Stimulated activated CD4-positive, alpha-beta T cell treated with anti-CD3 and anti-CD28 coated beads, Interleukin-2, amount 100 ng/mL, for 24 hours (primary cell): ENCODE results near the gene PNPLA6.

Source experiments
- DNase-seq, 2 donors: peaks; one replicate each; pipeline ENCODE4 v3.0.0-alpha.2; 2020

PNPLA6 gene

DNA sequence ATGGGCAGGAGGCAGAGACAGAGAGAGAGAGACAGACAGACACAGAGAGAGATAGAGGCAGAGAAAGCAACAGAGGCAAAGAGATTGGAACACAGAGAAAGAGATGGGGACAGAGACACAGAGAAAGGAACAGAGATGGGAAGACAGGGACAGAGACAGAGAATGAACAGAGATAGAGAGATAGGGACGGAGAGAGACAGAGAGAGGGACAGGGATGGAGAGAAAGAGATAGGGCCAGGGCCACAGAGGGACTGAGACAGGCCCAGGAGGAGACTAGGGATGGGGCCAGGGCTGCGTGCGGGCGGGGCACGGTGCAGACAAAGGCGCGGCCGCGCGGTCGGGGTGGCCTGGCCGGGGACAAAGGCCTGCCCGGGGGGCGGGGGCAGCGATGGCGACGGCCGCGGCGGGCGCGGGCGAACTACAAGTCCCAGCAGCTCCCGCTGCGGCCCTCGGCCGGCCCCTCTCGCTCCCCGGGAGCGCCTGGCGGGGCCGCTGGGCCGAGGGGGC, 19.8 kb upstream of the PNPLA6 start, which contains the start of gene ZNF358:
ZNF358 (plus strand) TSS at position 459 of the 507 bp plus-strand sequence. CDS start 3,140 bp downstream, outside the sequence.
- DNase-seq, result peak in 1 of 2 donors; percentile 59

- no peak for DNase-seq
Observed at GRCh38 chr19:7516333-7516732, 19.2 kb upstream of the PNPLA6 start.

- DNase-seq, result no peak
Observed at GRCh38 chr19:7516878-7517277, 18.6 kb upstream of the PNPLA6 start.

- DNase-seq, result no peak
Observed at GRCh38 chr19:7519361-7520130, 16.0 kb upstream of the PNPLA6 start.

DNA sequence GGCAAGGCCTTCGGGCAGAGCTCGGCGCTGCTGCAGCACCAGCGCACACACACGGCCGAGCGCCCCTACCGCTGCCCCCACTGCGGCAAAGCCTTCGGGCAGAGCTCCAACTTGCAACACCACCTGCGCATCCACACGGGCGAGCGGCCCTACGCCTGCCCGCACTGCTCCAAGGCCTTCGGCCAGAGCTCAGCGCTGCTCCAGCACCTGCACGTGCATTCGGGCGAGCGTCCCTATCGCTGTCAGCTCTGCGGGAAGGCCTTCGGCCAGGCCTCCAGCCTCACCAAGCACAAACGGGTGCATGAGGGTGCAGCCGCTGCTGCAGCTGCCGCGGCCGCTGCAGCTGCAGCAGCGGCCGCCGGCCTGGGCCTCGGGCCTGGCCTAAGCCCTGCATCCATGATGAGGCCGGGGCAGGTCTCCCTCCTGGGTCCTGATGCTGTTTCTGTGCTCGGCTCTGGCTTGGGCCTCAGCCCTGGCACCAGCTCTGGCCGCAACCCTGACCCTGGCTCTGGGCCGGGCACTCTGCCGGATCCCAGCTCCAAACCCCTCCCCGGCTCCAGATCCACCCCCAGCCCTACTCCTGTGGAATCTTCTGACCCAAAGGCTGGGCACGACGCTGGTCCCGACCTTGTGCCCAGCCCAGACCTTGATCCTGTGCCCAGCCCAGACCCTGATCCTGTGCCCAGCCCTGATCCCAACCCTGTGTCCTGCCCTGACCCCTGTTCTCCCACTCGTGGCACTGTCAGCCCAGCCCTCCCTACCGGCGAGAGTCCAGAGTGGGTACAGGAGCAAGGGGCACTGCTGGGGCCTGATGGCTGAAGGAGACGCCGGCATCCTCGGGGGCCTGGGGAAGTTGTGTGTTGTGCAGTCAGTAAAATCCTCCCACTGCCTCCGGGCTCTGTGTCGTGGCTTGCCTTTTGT, 15.1 kb upstream of the PNPLA6 start:
- DNase-seq, result no peak

- DNase-seq, result no peak
Observed at GRCh38 chr19:7521551-7522071, 13.9 kb upstream of the PNPLA6 start.

- DNase-seq, result peak; percentile 100
Observed at GRCh38 chr19:7522072-7522922, 13.2 kb upstream of the PNPLA6 start, which contains the start of gene MCOLN1. MCOLN1 (plus strand) TSS chr19:7522624; CDS start chr19:7522751, 127 bp downstream.

DNA sequence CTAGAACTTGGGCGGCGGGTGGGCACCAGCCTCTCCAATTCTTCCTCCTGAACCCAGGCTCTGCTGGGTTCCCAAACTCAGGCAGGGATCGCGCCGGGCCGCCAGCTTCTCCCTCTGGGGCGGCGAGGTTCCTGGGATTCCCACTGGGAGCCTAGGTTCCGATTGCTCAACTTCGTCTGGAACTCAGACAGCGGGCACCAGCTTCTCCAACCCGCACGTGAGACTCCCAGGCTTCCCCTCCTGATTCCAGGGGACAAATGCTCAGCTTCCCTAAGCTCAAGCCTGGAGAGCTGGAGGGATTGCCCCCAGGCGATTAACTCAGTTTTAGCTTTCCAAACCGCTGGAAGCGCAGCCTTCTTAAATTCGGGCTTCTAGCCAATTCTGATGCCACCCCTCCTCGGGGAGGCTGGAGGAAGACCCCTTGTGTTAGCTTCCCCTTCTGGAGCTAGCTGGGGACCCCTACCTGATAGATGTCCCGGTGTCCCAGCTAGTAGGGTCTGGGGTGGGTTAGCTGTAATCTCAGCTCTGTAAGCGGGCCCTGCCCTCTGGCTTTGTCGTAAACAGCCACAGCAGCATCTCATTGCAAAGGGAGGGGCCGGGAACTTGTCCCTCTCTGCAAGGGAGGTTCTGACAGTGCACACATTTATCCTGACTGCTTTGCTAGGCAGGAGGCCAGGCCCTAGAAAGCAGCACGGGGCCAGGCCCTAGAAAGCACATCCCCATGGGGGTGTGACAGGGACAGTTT, 12.4 kb upstream of the PNPLA6 start:
- DNase-seq, result no peak

GRCh38 chr19:7524523-7524922, 11.0 kb upstream of the PNPLA6 start:
- DNase-seq, result no peak

- no peak for DNase-seq
Observed at GRCh38 chr19:7524992-7525739, 10.4 kb upstream of the PNPLA6 start.

DNA sequence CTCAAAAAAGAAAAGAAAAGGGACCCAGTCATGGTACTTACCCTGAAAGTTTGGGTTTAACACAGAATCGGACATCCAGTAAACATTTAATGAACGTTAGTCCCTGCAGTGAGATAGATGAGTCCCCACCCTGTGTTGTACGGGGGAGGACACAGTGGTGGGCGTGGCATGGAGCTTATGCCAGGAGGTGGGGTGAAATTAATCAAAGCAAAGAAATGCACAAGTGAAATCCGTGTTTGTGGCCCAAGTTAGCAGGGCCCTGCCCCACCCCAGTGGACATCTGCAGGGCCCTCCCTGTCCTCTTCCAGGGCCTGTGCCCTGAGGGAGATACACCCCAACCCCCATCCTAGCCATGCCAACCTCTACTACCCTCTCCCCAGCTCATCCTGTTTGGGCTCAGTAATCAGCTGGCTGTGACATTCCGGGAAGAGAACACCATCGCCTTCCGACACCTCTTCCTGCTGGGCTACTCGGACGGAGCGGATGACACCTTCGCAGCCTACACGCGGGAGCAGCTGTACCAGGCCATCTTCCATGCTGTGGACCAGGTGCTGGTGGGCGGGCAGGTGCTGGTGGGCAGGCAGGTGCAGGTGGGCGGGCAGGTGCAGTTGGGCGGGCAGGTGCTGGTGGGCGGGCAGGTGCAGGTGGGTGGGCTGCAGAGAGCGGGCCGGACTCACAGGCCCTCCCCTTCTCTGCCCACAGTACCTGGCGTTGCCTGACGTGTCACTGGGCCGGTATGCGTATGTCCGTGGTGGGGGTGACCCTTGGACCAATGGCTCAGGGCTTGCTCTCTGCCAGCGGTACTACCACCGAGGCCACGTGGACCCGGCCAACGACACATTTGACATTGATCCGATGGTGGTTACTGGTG, 9.2 kb upstream of the PNPLA6 start:
- no peak for DNase-seq

- no peak for DNase-seq
Observed at GRCh38 chr19:7527516-7528191, 7.9 kb upstream of the PNPLA6 start.

GRCh38 chr19:7528192-7528519, 7.4 kb upstream of the PNPLA6 start:
- no peak for DNase-seq

GRCh38 chr19:7528522-7529245, 6.8 kb upstream of the PNPLA6 start:
- DNase-seq, result no peak

DNA sequence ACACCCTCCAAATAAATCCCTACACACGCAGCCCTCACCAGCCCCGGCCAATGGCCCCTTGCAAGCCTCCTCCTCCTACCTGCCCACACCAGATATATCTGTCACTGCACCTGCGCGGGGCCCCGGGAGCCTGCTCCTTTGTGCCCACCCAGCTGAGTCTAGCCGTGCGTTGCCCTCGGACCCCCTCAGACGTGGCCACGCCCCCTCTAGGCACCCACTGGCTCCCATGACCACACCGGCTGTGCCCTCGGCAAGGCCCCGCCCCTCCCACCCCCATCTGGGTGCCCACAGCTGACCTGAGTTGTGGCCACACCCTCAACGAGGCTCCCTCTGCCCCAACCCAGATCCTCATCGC, 6.3 kb upstream of the PNPLA6 start:
- DNase-seq, result no peak

DNA sequence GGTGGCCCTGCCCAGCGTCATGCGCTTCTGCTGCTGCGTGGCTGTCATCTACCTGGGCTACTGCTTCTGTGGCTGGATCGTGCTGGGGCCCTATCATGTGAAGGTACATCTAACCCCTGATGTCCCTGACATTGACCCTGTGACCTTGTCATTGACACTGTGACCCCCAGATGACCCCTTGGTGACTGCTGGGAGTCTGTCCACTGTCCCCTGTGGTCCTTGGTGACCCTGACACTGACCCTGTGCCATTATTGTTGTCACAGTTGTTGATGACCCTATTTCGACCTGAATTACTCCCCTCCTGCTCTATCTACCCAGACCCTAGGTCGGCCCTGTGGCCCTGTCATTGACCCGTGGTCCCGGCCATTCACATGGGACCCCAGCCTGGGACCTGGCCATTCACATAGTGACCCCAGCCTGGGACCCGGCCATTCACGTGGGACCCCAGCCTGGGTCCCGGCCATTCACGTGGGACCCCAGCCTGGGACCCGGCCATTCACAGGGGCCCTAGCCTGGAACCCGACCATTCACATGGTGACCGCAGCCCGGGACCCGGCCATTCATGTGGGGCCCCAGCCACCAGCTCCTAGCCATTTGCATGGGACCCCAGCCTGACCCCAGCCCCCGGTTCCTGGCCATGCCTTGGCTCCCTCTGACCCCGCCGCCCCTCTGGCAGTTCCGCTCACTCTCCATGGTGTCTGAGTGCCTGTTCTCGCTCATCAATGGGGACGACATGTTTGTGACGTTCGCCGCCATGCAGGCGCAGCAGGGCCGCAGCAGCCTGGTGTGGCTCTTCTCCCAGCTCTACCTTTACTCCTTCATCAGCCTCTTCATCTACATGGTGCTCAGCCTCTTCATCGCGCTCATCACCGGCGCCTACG, 5.7 kb upstream of the PNPLA6 start:
- no peak for DNase-seq

- DNase-seq, result no peak
Observed at GRCh38 chr19:7533281-7533885, 2.1 kb upstream of the PNPLA6 start.
